Natural killer cell (primary cell): ENCODE measurements around the gene ASCL5. TPM values are rescaled to one million over a fixed set of nuclear protein-coding genes. Genes with fewer than 3 reads are reported as not detected.

ENCODE experiments used
- ATAC-seq, 3 donors: fragments of 150-1000 bp in 2 of 3; fragments of 200-7000 bp in 1 of 3; cut with Tn5 transposase; 1 replicate in 1 of 3; 2 replicates in 2 of 3; pipeline ENCODE4 v1.10.0; 2021; ENCODE audit warnings: mild to moderate bottlenecking in 2 of 3, moderate library complexity in 2 of 3
- DNase-seq, 2 donors: peaks; one replicate each; pipeline versions ENCODE4 v3.0.0 to v3.0.0-alpha.2; 2013 to 2021; ENCODE audit warnings: mixed read lengths in 1 of 2
- H3K27ac ChIP-seq: one replicate; pipeline ENCODE4 v1.5.1; 2013; ENCODE audit warnings: mild to moderate bottlenecking, low read length
- H3K27me3 ChIP-seq: one replicate; pipeline ENCODE4 v1.6.1; 2013; ENCODE audit warnings: low read length; ENCODE audit not compliant: control insufficient read depth, insufficient read depth
- H3K36me3 ChIP-seq: one replicate; pipeline ENCODE4 v1.6.1; 2013; ENCODE audit warnings: low read length; ENCODE audit not compliant: control insufficient read depth, insufficient read depth
- H3K4me1 ChIP-seq: one replicate; pipeline ENCODE4 v1.6.1; 2013; ENCODE audit warnings: low read length; ENCODE audit not compliant: control insufficient read depth, insufficient read depth
- H3K4me3 ChIP-seq: one replicate; pipeline ENCODE4 v1.5.1; 2013; ENCODE audit warnings: low read length
- H3K9me3 ChIP-seq: one replicate; pipeline ENCODE4 v1.6.1; 2013; ENCODE audit warnings: low read length; ENCODE audit not compliant: control insufficient read depth, insufficient read depth
- H3K27ac Mint-ChIP-seq, 2 donors: one replicate each; pipeline ENCODE4 v1.8.0; 2022; ENCODE audit warnings: mild to moderate bottlenecking in 2 of 2, mixed read lengths in 2 of 2, moderate library complexity in 1 of 2
- H3K27me3 Mint-ChIP-seq, 2 donors: one replicate each; pipeline ENCODE4 v1.8.0; 2022; ENCODE audit warnings: low read depth in 2 of 2, mixed read lengths in 2 of 2
- H3K36me3 Mint-ChIP-seq: one replicate; pipeline ENCODE4 v1.8.0; 2022; ENCODE audit warnings: mixed read lengths
- H3K4me1 Mint-ChIP-seq, 2 donors: one replicate each; pipeline ENCODE4 v1.8.0; 2022; ENCODE audit warnings: mixed read lengths in 2 of 2
- H3K4me3 Mint-ChIP-seq: one replicate; pipeline ENCODE4 v1.8.0; 2022; ENCODE audit warnings: mild to moderate bottlenecking, moderate library complexity, mixed read lengths
- H3K9me3 Mint-ChIP-seq, 2 donors: one replicate each; pipeline ENCODE4 v1.8.0; 2022; ENCODE audit warnings: mixed read lengths in 2 of 2
- CTCF ChIP-seq: fragments of 200-600 bp; IDR thresholded peaks from one replicate; pipeline ENCODE4 v1.8.0; 2022; ENCODE audit warnings: antibody characterized with exemption
- WGBS: methylation state at CpG from one replicate; pipeline ENCODE4 v1.1.7; 2013; ENCODE audit warnings: missing lambda C conversion rate; ENCODE audit not compliant: insufficient coverage; 5-methylcytosine and 5-hydroxymethylcytosine counted together
- intact Hi-C: fragments of 100-400 bp; cut with micrococcal nuclease; formaldehyde crosslinking; loops from one replicate; pipeline ENCODE4 v1.14.2; 2022
- total RNA-seq, 4 donors: library from RNA; stranded (reverse); fragments of 120-200 nt in 1 of 4; gene quantifications; one replicate each; pipeline versions ENCODE4 v1.2.3 to v1.2.4, GENCODE V29; 2013 to 2022

The ASCL5 gene
- total RNA-seq, 3 donors from 2014 or later (not counting 1 experiment from before 2014, with no cell fraction given) = not detected

GRCh38 chr1:201065686-201066085 is 61.3 kb downstream of the ASCL5 start:
- 95% methylated on average over 10 of the region's 10 CpGs for WGBS
- ATAC-seq (no peak), DNase-seq (no peak)
- H3K27me3 Mint-ChIP-seq = no peaks in the 10 kb centered on the region
- Histone ChIP-seq H3K36me3 (no peaks in the 10 kb centered on the region), H3K4me3 (no peak overlapping the region), H3K4me1 (no peaks in the 10 kb centered on the region), H3K9me3 (no peaks in the 10 kb centered on the region), H3K27me3 (no peaks in the 10 kb centered on the region), H3K27ac (no peak overlapping the region)
- no peak overlapping the region for H3K4me3 Mint-ChIP-seq
- no peaks in the 10 kb centered on the region for H3K9me3 Mint-ChIP-seq
- intact Hi-C loops = no loop called here
- no peak overlapping the region for H3K27ac Mint-ChIP-seq
- no peak for TF ChIP-seq CTCF
- H3K4me1 Mint-ChIP-seq = no peaks in the 10 kb centered on the region
- H3K36me3 Mint-ChIP-seq = no peaks in the 10 kb centered on the region

- Mint-ChIP-seq H3K4me3 (no peak overlapping the region), H3K9me3 (no peaks in the 10 kb centered on the region), H3K27ac (no peak overlapping the region), H3K27me3 (no peaks in the 10 kb centered on the region), H3K36me3 (no peaks in the 10 kb centered on the region), H3K4me1 (no peaks in the 10 kb centered on the region)
- H3K4me3 ChIP-seq = no peak overlapping the region
- ATAC-seq = no peak
- no peak for DNase-seq
- WGBS = 86% methylated on average over 8 of the region's 8 CpGs
- H3K9me3 ChIP-seq = no peaks in the 10 kb centered on the region
- no peak for TF ChIP-seq CTCF
- H3K36me3 ChIP-seq = no peaks in the 10 kb centered on the region
- intact Hi-C loops = no loop called here
- H3K4me1 ChIP-seq = no peaks in the 10 kb centered on the region
- H3K27ac ChIP-seq = no peak overlapping the region
- no peaks in the 10 kb centered on the region for H3K27me3 ChIP-seq
Measured at GRCh38 chr1:201064806-201065205, 62.2 kb downstream of the ASCL5 start.

Other genes starting within 250 kb of the ASCL5 start
- under 1 TPM in 2 of 3 donors, not detected in 1; 0.13 to 0.18 TPM for gene INAVA, start 232.3 kb downstream of the ASCL5 start, total RNA-seq
- 100 to 1,000 TPM; 102 to 129 (median 126) TPM for gene KIF21B, start 103.5 kb downstream of the ASCL5 start, total RNA-seq
- gene CACNA1S, start 14.8 kb downstream of the ASCL5 start, total RNA-seq = not detected
- gene TMEM9, start 27.3 kb upstream of the ASCL5 start, total RNA-seq = 10 to 100 TPM; 16.2 to 18.1 (median 16.9) TPM
- not detected for gene IGFN1, start 63.6 kb upstream of the ASCL5 start, total RNA-seq
- gene PKP1, start 156.3 kb upstream of the ASCL5 start, total RNA-seq = not detected